ENCODE results near the gene NDRG3. TPM values are rescaled to one million over a fixed set of nuclear protein-coding genes. Genes with fewer than 3 reads are reported as not detected.
"Not testable (repeated sequence)": the region's sequence is repeated elsewhere in the genome, so short reads cannot be mapped to it uniquely, and the experiment has no call there.

Gene NDRG3
- total RNA-seq, 2 experiments from 2014 or later = 24.8 to 27.5 TPM

GRCh38 chr20:36629719-36630681 is 115.9 kb downstream of the NDRG3 start:
- peaks cover 47% of the 10 kb centered on the region for H3K36me3 Mint-ChIP-seq (ENCODE audit: low read depth)
- intact Hi-C loops (cut with DNase I, micrococcal nuclease) = loop anchor here in 1 of 2 experiments (2.0 kb wide), 1 partner anchor 15 kb away; no protein-coding TSS in a partner anchor
- H3K27ac Mint-ChIP-seq = peak overlapping the region; percentile 98
- peak; percentile 93 for ATAC-seq
- H3K9me3 Mint-ChIP-seq (ENCODE audit: low read depth) = no peaks in the 10 kb centered on the region
- ChIA-PET CTCF (interaction anchor here (0.6 to 1.4 kb wide), 4 partner anchors 17 to 116 kb away, joined by 3 to 8 read pairs (median 4); partner anchors contain the start of gene NDRG3), POLR2A (interaction anchor here (1.0 kb wide), 1 partner anchor 24 kb away, joined by 3 read pairs; the partner anchor contains the start of gene RAB5IF)
- no peaks in the 10 kb centered on the region for H3K27me3 Mint-ChIP-seq
- peak overlapping the region; percentile 52 for H3K4me3 Mint-ChIP-seq
- peak; percentile 73 for DNase-seq
- peaks cover 39% of the 10 kb centered on the region for H3K4me1 Mint-ChIP-seq

GRCh38 chr20:36628076-36628475 is 117.8 kb downstream of the NDRG3 start:
- H3K4me3 Mint-ChIP-seq = no peak overlapping the region
- peaks cover 62% of the 10 kb centered on the region for H3K36me3 Mint-ChIP-seq (ENCODE audit: low read depth)
- H3K4me1 Mint-ChIP-seq = peaks cover 49% of the 10 kb centered on the region
- H3K27ac Mint-ChIP-seq = peak overlapping the region; percentile 27
- peak; percentile 45 for ATAC-seq
- no peaks in the 10 kb centered on the region for H3K27me3 Mint-ChIP-seq
- peak; percentile 28 for DNase-seq
- ChIA-PET CTCF (interaction anchor here (0.7 kb wide), 1 partner anchor 262 kb away, joined by 4 read pairs; no protein-coding TSS in a partner anchor), POLR2A (no interaction called here)
- H3K9me3 Mint-ChIP-seq (ENCODE audit: low read depth) = no peaks in the 10 kb centered on the region
- intact Hi-C loops (cut with DNase I, micrococcal nuclease) = no loop called here

GRCh38 chr20:36624944-36625324 is 121.0 kb downstream of the NDRG3 start:
- H3K36me3 Mint-ChIP-seq (ENCODE audit: low read depth) = peaks cover 43% of the 10 kb centered on the region
- intact Hi-C loops (cut with DNase I, micrococcal nuclease) = no loop called here
- H3K27ac Mint-ChIP-seq = peak overlapping the region; percentile 63

GRCh38 chr20:36624068-36624943 is 121.6 kb downstream of the NDRG3 start:
- no peaks in the 10 kb centered on the region for H3K27me3 Mint-ChIP-seq
- ATAC-seq (no peak), DNase-seq (no peak)
- CTCF ChIA-PET = interaction anchor here (0.6 to 1.1 kb wide), 2 partner anchors 11 to 858 kb away, joined by 3 to 4 read pairs; no protein-coding TSS in a partner anchor
- peak overlapping the region; percentile 63 for H3K27ac Mint-ChIP-seq
- intact Hi-C loops (cut with DNase I, micrococcal nuclease) = no loop called here
- POLR2A ChIA-PET = no interaction called here
- H3K9me3 Mint-ChIP-seq (ENCODE audit: low read depth) = no peaks in the 10 kb centered on the region
- no peak overlapping the region for H3K4me3 Mint-ChIP-seq
- peaks cover 39% of the 10 kb centered on the region for H3K36me3 Mint-ChIP-seq (ENCODE audit: low read depth)
- H3K4me1 Mint-ChIP-seq = peaks cover 23% of the 10 kb centered on the region

More at GRCh38 chr20:36624944-36625324, 121.0 kb downstream of the NDRG3 start:
- ATAC-seq = no peak
- H3K9me3 Mint-ChIP-seq (ENCODE audit: low read depth) = no peaks in the 10 kb centered on the region
- no peak for DNase-seq
- POLR2A ChIA-PET = interaction anchor here (1.3 kb wide), 1 partner anchor 19 kb away, joined by 3 read pairs; the partner anchor contains the start of gene RAB5IF
- H3K4me3 Mint-ChIP-seq = no peak overlapping the region
- CTCF ChIA-PET = interaction anchor here (1.1 kb wide), 1 partner anchor 16 kb away, joined by 3 read pairs; no protein-coding TSS in a partner anchor
- H3K4me1 Mint-ChIP-seq = peaks cover 30% of the 10 kb centered on the region
- no peaks in the 10 kb centered on the region for H3K27me3 Mint-ChIP-seq

- H3K4me1 Mint-ChIP-seq = peaks cover 20% of the 10 kb centered on the region
- no peak for DNase-seq
- no peak overlapping the region for H3K4me3 Mint-ChIP-seq
- no peak for ATAC-seq
- no peak overlapping the region for H3K27ac Mint-ChIP-seq
- no peaks in the 10 kb centered on the region for H3K9me3 Mint-ChIP-seq (ENCODE audit: low read depth)
- intact Hi-C loops (cut with DNase I, micrococcal nuclease) = no loop called here
- CTCF ChIA-PET = interaction anchor here (0.6 to 1.1 kb wide), 4 partner anchors 9 to 961 kb away, joined by 3 to 5 read pairs (median 4); no protein-coding TSS in a partner anchor
- peaks cover 36% of the 10 kb centered on the region for H3K36me3 Mint-ChIP-seq (ENCODE audit: low read depth)
- no peaks in the 10 kb centered on the region for H3K27me3 Mint-ChIP-seq
- POLR2A ChIA-PET = interaction anchor here (0.7 kb wide), 1 partner anchor 208 kb away, joined by 5 read pairs; no protein-coding TSS in a partner anchor
These were observed 122.4 kb downstream of the NDRG3 start for GRCh38 chr20:36623444-36623843.

GRCh38 chr20:36620917-36621316 is 125.0 kb downstream of the NDRG3 start:
- no peak for ATAC-seq
- H3K36me3 Mint-ChIP-seq (ENCODE audit: low read depth) = peaks cover 20% of the 10 kb centered on the region
- ChIA-PET POLR2A (no interaction called here), CTCF (no interaction called here)
- H3K27ac Mint-ChIP-seq = no peak overlapping the region
- intact Hi-C loops (cut with DNase I, micrococcal nuclease) = no loop called here
- peaks cover 11% of the 10 kb centered on the region for H3K4me1 Mint-ChIP-seq
- H3K4me3 Mint-ChIP-seq = no peak overlapping the region
- no peak for DNase-seq
- H3K27me3 Mint-ChIP-seq = no peaks in the 10 kb centered on the region
- no peaks in the 10 kb centered on the region for H3K9me3 Mint-ChIP-seq (ENCODE audit: low read depth)

- no peak for ATAC-seq
- no peaks in the 10 kb centered on the region for H3K27me3 Mint-ChIP-seq
- no peaks in the 10 kb centered on the region for H3K9me3 Mint-ChIP-seq (ENCODE audit: low read depth)
- no peak for DNase-seq
- H3K4me3 Mint-ChIP-seq = no peak overlapping the region
- H3K27ac Mint-ChIP-seq = peak overlapping the region; percentile 39
- peaks cover 39% of the 10 kb centered on the region for H3K36me3 Mint-ChIP-seq (ENCODE audit: low read depth)
- intact Hi-C loops (cut with DNase I, micrococcal nuclease) = no loop called here
- H3K4me1 Mint-ChIP-seq = peaks cover 3% of the 10 kb centered on the region
- POLR2A ChIA-PET = no interaction called here
- CTCF ChIA-PET = interaction anchor here (0.6 to 2.2 kb wide), 3 partner anchors 8 to 475 kb away, joined by 3 to 8 read pairs (median 4); no protein-coding TSS in a partner anchor
These were observed 130.9 kb downstream of the NDRG3 start for GRCh38 chr20:36614781-36615557.

- POLR2A ChIA-PET = interaction anchor here (0.6 kb wide), 1 partner anchor 37 kb away, joined by 3 read pairs; no protein-coding TSS in a partner anchor
- CTCF ChIA-PET = interaction anchor here (0.8 to 2.2 kb wide), 3 partner anchors 9 to 195 kb away, joined by 3 to 8 read pairs (median 4); no protein-coding TSS in a partner anchor
These were observed 131.9 kb downstream of the NDRG3 start for GRCh38 chr20:36613974-36614373.

GRCh38 chr20:36611625-36612024 is 134.3 kb downstream of the NDRG3 start:
- intact Hi-C loops (cut with DNase I, micrococcal nuclease) = loop anchor here in 1 of 2 experiments (1.0 to 2.0 kb wide), 3 partner anchors 33 to 143 kb away; no protein-coding TSS in a partner anchor

More at GRCh38 chr20:36613974-36614373, 131.9 kb downstream of the NDRG3 start:
- Mint-ChIP-seq H3K4me1 (peaks cover 3% of the 10 kb centered on the region), H3K4me3 (no peak overlapping the region), H3K27ac (peak overlapping the region; percentile 39), H3K27me3 (no peaks in the 10 kb centered on the region), H3K9me3 (ENCODE audit: low read depth) (no peaks in the 10 kb centered on the region), H3K36me3 (ENCODE audit: low read depth) (peaks cover 47% of the 10 kb centered on the region)
- DNase-seq (no peak), ATAC-seq (no peak)
- intact Hi-C loops (cut with DNase I, micrococcal nuclease) = loop anchor here in 1 of 2 experiments (2.0 kb wide), 1 partner anchor 31 kb away; no protein-coding TSS in a partner anchor

GRCh38 chr20:36608388-36608728 is 137.5 kb downstream of the NDRG3 start:
- intact Hi-C loops (cut with DNase I, micrococcal nuclease); H3K9me3 Mint-ChIP-seq (ENCODE audit: low read depth); H3K27ac Mint-ChIP-seq; ATAC-seq; POLR2A ChIA-PET; H3K27me3 Mint-ChIP-seq; DNase-seq; H3K4me3 Mint-ChIP-seq: not testable (repeated sequence)
- CTCF ChIA-PET = interaction anchor here (0.7 to 1.4 kb wide), 4 partner anchors 14 to 147 kb away, joined by 3 to 9 read pairs (median 3); no protein-coding TSS in a partner anchor
- Mint-ChIP-seq H3K36me3 (ENCODE audit: low read depth) (peaks cover 41% of the 10 kb centered on the region), H3K4me1 (peaks cover 20% of the 10 kb centered on the region)

More at GRCh38 chr20:36611625-36612024, 134.3 kb downstream of the NDRG3 start:
- no peak for ATAC-seq
- Mint-ChIP-seq H3K4me3 (no peak overlapping the region), H3K36me3 (ENCODE audit: low read depth) (peaks cover 59% of the 10 kb centered on the region), H3K27ac (no peak overlapping the region), H3K9me3 (ENCODE audit: low read depth) (no peaks in the 10 kb centered on the region), H3K27me3 (no peaks in the 10 kb centered on the region), H3K4me1 (peaks cover 14% of the 10 kb centered on the region)
- ChIA-PET POLR2A (interaction anchor here (0.6 to 1.5 kb wide), 3 partner anchors 11 to 143 kb away, joined by 4 to 5 read pairs (median 5); no protein-coding TSS in a partner anchor), CTCF (interaction anchor here (1.0 to 1.9 kb wide), 4 partner anchors 14 to 143 kb away, joined by 3 to 11 read pairs (median 5); no protein-coding TSS in a partner anchor)
- DNase-seq = no peak
